GM18517 (cell line): ENCODE results near the gene SPAG7.
"Not testable (repeated sequence)": the region's sequence is repeated elsewhere in the genome, so short reads cannot be mapped to it uniquely, and the experiment has no call there.

Source experiments
- ATAC-seq: cut with Tn5 transposase; IDR thresholded peaks from one replicate; pipeline ENCODE4 v1.9.1; 2021; ENCODE audit warnings: mild to moderate bottlenecking, moderate library complexity; ENCODE audit not compliant: unreplicated experiment

SPAG7 gene

DNA sequence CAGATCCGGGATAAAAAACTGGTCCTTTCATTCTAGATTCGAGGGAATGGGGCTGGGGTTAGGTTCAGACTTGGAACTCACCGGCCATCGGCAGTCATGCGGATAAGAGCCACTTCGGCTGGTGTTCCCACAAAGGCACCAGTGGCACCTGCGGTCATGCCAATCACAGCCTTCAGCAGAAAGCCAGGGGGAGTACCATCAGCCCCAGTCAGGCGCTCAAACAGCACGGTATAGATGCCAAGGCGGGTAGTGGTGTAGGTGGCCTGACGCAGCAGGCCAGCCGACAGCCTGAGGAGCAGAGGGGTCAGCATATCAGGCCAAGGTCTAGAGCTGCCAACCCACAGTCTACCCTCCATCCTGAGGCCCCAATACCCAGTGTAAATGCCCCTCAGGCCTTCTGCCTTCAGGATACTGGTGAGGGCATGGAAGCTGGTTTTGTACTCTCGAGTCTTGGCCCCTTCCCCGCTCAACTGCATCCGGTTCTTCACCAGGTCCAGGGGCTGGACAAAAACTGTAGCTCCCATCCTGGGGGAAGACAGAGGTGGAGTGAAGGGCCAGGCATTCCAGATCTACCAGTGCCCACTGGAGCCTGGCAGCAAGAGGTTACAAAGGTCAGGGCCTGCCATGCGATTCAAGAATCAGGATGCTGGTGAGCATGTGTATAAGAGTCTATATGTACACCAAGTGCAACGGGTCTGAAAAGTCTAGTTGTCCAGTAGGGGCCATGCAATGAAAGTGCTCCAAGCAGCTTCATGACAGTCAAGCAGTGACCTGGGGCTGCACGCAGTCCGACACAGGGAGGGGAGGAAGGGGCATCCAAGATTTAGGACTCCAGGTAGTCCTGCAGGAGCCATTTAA lies 28.7 kb downstream of the SPAG7 start:
- no peak for ATAC-seq

- ATAC-seq: no peak
Observed at GRCh38 chr17:4938069-4938491, 29.5 kb downstream of the SPAG7 start.

DNA sequence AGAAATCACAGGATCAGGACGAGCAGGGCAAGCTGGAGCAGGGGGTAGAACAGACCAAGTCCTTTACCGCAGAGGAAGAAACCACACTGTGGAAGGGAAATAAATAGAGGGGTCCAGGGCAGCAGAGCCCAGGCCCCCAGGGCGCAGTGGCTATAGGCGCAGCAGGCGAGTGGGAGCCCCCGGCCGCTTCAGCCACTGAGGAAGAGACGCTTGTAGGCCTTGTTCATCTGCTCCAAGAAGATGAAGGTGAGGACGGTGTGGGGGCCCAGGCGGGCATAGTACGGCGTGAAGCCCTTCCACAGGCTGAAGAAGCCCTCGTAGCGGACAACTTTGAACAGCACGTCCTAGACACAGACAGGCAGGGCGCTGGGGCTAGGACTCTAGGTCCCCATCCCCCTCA lies 30.1 kb downstream of the SPAG7 start:
- no peak for ATAC-seq

GRCh38 chr17:4936436-4936835 lies 31.2 kb downstream of the SPAG7 start:
- no peak for ATAC-seq

GRCh38 chr17:4935650-4936049 lies 32.0 kb downstream of the SPAG7 start:
- no peak for ATAC-seq

GRCh38 chr17:4934173-4934979 lies 33.2 kb downstream of the SPAG7 start:
- ATAC-seq: no peak

DNA sequence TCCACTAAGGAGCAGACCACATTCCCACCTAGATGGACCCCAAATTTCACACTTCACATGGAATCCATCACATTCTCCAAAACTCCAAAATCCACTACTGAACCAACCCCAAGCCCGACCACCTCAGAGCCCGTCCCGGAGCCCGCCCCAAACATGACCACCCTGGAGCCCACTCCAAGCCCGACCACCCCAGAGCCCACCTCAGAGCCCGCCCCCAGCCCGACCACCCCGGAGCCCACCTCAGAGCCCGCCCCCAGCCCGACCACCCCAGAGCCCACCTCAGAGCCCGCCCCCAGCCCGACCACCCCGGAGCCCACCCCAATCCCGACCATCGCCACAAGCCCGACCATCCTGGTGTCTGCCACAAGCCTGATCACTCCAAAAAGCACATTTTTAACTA lies 34.0 kb downstream of the SPAG7 start:
- no peak for ATAC-seq

DNA sequence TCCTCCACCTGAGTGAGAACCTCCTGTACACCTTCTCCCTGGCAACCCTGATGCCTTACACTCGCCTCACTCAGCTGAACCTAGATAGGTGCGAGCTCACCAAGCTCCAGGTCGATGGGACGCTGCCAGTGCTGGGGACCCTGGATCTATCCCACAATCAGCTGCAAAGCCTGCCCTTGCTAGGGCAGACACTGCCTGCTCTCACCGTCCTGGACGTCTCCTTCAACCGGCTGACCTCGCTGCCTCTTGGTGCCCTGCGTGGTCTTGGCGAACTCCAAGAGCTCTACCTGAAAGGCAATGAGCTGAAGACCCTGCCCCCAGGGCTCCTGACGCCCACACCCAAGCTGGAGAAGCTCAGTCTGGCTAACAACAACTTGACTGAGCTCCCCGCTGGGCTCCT lies 34.9 kb downstream of the SPAG7 start:
- ATAC-seq: no peak

DNA sequence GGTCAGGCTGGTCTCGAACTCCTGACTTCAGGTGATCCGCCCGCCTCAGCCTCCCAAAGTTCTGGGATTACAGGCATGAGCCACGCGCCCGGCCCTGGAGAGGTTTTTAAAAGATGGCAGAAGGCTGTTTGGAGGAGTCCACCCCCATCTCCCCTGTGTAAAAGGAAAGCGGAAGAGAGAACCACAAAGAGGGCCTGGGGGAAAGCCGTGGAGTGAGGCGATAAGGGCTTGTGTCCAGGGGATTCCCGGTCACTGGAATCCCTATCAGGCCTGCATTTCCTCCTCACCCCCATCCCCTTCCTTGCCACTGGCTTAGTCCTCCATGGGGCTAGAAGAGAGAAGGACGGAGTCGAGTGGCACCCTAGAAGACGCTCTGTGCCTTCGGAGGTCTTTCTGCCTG lies 35.7 kb downstream of the SPAG7 start, which contains the start of gene GP1BA:
Gene GP1BA (plus strand): TSS at position 315 of the 400 bp plus-strand sequence. CDS start 328 bp downstream, outside the sequence.
- ATAC-seq: no peak

DNA sequence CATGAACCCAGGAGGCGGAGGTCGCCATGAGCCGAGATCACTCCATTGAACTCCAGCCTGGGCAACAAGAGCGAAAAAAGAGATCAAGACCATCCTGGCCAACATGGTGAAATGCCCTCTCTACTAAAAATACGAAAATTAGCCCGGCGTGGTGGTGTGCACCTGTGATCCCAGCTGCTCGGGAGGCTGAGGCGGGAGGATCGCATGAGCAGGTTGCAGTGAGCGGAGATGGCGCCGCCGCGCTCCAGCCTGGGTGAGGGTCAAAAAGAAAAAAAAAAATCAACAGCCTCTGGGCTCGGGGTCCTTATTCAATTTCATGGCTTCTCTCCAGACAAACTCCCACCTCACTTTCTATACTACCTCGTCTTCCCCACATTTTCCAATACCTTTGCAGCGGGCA lies 38.7 kb downstream of the SPAG7 start:
- ATAC-seq: no peak

- ATAC-seq: not testable (repeated sequence)
Observed at GRCh38 chr17:4926577-4927335, 40.9 kb downstream of the SPAG7 start.

GRCh38 chr17:4921320-4921719 lies 46.3 kb downstream of the SPAG7 start:
- no peak for ATAC-seq

- ATAC-seq: no peak
Observed at GRCh38 chr17:4920351-4921048, 47.1 kb downstream of the SPAG7 start.

GRCh38 chr17:4919511-4920047 lies 48.0 kb downstream of the SPAG7 start:
- no peak for ATAC-seq

GRCh38 chr17:4914551-4914950 lies 53.1 kb downstream of the SPAG7 start:
- not testable (repeated sequence) for ATAC-seq

GRCh38 chr17:4913994-4914393 lies 53.6 kb downstream of the SPAG7 start:
- ATAC-seq: no peak
